Nephron progenitor cell (in vitro differentiated cells): ENCODE measurements around the gene HOXA2.

Experiments used
- DNase-seq: peaks from one replicate; pipeline ENCODE4 v3.0.0; 2021
- H3K27ac Mint-ChIP-seq: 2 replicates; pipeline ENCODE4 v1.8.0; 2021; ENCODE audit warnings: mild to moderate bottlenecking, moderate library complexity, mixed read lengths
- H3K27me3 Mint-ChIP-seq: 2 replicates; pipeline ENCODE4 v1.8.0; 2021; ENCODE audit warnings: mild to moderate bottlenecking, low read depth, mixed read lengths; ENCODE audit not compliant: poor library complexity
- H3K36me3 Mint-ChIP-seq: 2 replicates; pipeline ENCODE4 v1.8.0; 2021; ENCODE audit warnings: low read depth, mixed read lengths
- H3K4me1 Mint-ChIP-seq: 2 replicates; pipeline ENCODE4 v1.8.0; 2021; ENCODE audit warnings: mixed read lengths
- H3K4me3 Mint-ChIP-seq: 2 replicates; pipeline ENCODE4 v1.8.0; 2021; ENCODE audit warnings: mild to moderate bottlenecking, moderate library complexity, mixed read lengths
- H3K9me3 Mint-ChIP-seq: 2 replicates; pipeline ENCODE4 v1.8.0; 2021; ENCODE audit warnings: mild to moderate bottlenecking, moderate library complexity, mixed read lengths
- TF ChIP-seq, protein P1 (sequence below): fragments of 200-600 bp; sonication (generic); IDR thresholded peaks from 2 replicates; pipeline ENCODE4 v1.5.0; 2021; ENCODE audit warnings: antibody characterized with exemption

Gene HOXA2

DNA sequence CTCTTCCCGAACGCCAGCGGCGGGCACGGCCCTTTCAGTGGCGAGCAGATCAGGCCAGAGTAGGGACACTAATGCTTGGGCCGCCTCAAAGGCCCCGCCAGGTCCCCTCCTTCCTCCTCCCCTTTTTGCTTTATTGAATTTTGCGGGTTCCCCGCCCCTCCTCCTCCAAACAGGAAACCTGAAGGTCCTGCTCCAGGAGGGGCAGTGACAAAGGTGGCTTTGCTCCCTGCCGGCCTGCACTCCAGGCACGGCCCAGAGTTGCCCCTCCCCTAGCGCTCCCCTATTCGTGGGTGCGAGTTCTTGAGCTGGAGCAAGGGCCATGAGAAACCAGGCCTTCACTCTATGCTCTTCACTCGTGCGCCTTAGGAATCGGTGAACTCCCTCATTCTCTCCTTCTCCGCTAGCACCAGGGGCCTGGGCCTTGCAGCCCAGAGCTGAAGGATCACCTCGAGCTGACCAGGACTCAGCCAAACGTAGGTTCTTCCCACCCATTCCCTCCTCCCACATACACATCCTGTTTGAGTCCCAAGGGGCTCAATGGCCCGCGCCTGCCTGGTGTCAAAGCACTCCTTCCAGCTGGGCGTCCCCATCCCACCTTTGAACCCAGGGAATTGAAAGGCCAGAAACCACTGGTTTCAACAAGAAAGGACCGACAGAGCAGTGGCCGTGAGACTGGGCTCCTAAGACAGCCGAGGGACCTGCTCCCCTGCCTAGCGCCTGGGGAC lies 45.7 kb upstream of the HOXA2 start:
- H3K9me3 Mint-ChIP-seq, result peaks cover 4% of the 10 kb centered on the region

GRCh38 chr7:27147199-27148030 lies 44.9 kb upstream of the HOXA2 start, which contains the start of gene HOXA6:
Gene HOXA6 (minus strand): TSS chr7:27147774. CDS start chr7:27147749, 25 bp downstream.
- Mint-ChIP-seq H3K27me3 (peaks cover 22% of the 10 kb centered on the region), H3K9me3 (peaks cover 4% of the 10 kb centered on the region), H3K4me1 (peaks cover 38% of the 10 kb centered on the region), H3K36me3 (peaks cover 95% of the 10 kb centered on the region), H3K4me3 (peak within 1 kb of the TSS; percentile 97), H3K27ac (peak within 1 kb of the TSS; percentile 100)
- TF ChIP-seq, protein P1, sequence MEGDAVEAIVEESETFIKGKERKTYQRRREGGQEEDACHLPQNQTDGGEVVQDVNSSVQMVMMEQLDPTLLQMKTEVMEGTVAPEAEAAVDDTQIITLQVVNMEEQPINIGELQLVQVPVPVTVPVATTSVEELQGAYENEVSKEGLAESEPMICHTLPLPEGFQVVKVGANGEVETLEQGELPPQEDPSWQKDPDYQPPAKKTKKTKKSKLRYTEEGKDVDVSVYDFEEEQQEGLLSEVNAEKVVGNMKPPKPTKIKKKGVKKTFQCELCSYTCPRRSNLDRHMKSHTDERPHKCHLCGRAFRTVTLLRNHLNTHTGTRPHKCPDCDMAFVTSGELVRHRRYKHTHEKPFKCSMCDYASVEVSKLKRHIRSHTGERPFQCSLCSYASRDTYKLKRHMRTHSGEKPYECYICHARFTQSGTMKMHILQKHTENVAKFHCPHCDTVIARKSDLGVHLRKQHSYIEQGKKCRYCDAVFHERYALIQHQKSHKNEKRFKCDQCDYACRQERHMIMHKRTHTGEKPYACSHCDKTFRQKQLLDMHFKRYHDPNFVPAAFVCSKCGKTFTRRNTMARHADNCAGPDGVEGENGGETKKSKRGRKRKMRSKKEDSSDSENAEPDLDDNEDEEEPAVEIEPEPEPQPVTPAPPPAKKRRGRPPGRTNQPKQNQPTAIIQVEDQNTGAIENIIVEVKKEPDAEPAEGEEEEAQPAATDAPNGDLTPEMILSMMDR, result no peak
- DNase-seq, result peak; percentile 69

More for the DNA sequence above, 45.7 kb upstream of the HOXA2 start:
- Mint-ChIP-seq H3K36me3 (peaks cover 93% of the 10 kb centered on the region), H3K27me3 (peaks cover 18% of the 10 kb centered on the region), H3K27ac (peak overlapping the region; percentile 100), H3K4me1 (peaks cover 37% of the 10 kb centered on the region), H3K4me3 (peak overlapping the region; percentile 97)
- TF ChIP-seq, protein P1, result no peak
- peak; percentile 38 for DNase-seq

DNA sequence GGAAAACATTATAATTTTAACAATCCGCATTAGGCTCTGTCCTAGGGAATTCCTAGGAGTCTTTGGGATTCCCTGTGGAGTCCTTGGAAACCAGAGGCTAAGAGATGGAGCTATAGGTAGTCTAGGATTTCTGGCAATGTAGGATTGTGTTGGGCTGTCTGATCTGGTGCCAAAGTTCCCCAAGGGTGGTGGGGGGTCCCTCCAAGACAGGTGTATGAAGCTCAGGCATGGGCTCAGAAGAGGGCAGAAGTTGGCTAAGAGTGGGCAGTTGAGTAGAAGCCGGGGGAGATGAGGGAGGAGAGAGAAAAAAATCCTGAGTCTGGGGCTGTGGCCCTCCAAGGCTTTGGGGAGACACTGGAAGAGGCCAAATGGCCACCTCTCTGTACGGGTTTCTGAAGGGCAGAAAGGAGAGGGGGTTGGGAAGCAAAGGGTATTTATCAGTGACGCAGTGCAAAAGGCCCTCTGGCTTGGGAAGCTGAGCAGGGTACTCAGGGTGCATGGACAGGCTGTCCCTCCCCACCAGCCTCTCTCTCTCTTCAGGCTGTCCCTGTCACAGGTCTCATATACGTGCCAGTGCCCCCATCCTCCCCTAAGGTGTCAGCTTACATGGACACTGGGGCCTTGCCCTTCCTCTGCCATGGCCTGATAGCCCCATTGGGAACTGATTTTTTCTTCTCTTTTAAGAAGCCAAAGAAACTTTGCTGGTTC lies 44.2 kb upstream of the HOXA2 start:
- peaks cover 17% of the 10 kb centered on the region for H3K27me3 Mint-ChIP-seq

DNA sequence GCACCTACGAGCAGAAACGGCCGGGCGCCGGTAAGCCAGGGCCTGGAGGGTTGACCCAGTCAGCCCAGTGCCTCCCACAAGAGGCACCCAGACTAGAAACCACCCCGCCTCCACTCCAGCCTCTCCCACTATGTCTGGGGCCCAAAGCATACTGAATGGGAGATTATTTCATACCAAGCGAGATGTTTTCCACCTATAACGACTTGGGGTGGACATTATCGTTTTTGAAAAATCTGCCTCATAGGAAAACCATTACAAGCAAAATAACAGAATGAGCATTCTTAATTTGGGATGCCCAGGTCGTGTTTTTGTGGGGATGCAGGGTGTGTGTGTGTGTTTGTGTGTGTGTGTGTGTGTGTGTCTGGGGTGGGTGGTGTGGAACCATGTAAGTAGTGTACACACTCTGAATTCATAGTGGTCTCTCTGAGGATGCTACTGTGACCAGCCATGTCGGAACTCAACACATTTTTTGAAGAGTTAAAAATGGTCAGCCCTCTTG lies 43.5 kb upstream of the HOXA2 start:
- no peak for DNase-seq
- peak overlapping the region; percentile 97 for H3K4me3 Mint-ChIP-seq
- H3K36me3 Mint-ChIP-seq, result peaks cover 95% of the 10 kb centered on the region
- peaks cover 51% of the 10 kb centered on the region for H3K4me1 Mint-ChIP-seq
- TF ChIP-seq, protein P1, result no peak
- peak overlapping the region; percentile 99 for H3K27ac Mint-ChIP-seq
- peaks cover 17% of the 10 kb centered on the region for H3K27me3 Mint-ChIP-seq
- H3K9me3 Mint-ChIP-seq, result no peaks in the 10 kb centered on the region

More for the DNA sequence above, 44.2 kb upstream of the HOXA2 start:
- DNase-seq, result peak; percentile 50
- Mint-ChIP-seq H3K4me3 (peak overlapping the region; percentile 97), H3K27ac (peak overlapping the region; percentile 99), H3K4me1 (peaks cover 44% of the 10 kb centered on the region), H3K36me3 (peaks cover 95% of the 10 kb centered on the region), H3K9me3 (peaks cover 3% of the 10 kb centered on the region)
- TF ChIP-seq, protein P1, result no peak

DNA sequence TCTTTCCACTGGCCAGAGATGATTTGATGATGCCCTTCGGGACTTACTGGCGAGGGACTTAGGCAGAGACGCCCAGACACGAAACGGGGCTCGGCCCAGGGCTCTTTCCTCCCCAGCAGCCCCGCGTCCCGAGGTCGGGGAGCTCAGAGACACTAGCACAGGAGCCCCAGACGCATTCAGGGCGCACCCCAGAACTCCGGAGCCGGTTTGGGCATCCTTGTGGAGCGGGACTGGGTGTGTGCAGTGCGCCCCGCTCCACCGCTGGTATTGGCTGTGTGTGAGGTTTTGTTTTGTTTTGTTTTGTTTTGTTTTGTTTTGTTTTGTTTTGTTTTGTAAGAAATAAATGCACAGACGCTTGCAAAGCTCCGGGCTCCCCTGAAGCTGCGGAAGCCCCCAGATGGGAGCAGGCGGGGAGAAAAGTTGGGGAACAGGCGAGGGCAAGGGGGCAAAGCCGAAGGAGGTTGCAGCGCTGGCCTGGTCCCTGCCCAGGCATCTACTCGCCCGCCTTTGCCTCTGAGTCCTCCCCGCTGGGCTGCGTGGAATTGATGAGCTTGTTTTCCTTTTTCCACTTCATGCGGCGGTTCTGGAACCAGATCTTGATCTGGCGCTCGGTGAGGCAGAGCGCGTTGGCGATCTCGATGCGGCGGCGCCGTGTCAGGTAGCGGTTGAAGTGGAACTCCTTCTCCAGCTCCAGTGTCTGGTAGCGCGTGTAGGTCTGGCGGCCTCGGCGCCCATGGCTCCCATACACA lies 42.9 kb upstream of the HOXA2 start:
- Mint-ChIP-seq H3K4me3 (peak overlapping the region; percentile 97), H3K27me3 (peaks cover 17% of the 10 kb centered on the region), H3K27ac (peak overlapping the region; percentile 99), H3K4me1 (peaks cover 51% of the 10 kb centered on the region), H3K9me3 (no peaks in the 10 kb centered on the region), H3K36me3 (peaks cover 95% of the 10 kb centered on the region)
- TF ChIP-seq, protein P1, result no peak
- DNase-seq, result peak; percentile 49
